NCI-H2081 (cell line): ENCODE results near the gene DNAH14.
"Not testable (repeated sequence)": the region's sequence is repeated elsewhere in the genome, so short reads cannot be mapped to it uniquely, and the experiment has no call there.

Experiments used
- DNase-seq, 2 experiments: peaks; one replicate each; lab custom pipeline; 2025; lab: John Stamatoyannopoulos, UW

DNAH14 gene

DNA sequence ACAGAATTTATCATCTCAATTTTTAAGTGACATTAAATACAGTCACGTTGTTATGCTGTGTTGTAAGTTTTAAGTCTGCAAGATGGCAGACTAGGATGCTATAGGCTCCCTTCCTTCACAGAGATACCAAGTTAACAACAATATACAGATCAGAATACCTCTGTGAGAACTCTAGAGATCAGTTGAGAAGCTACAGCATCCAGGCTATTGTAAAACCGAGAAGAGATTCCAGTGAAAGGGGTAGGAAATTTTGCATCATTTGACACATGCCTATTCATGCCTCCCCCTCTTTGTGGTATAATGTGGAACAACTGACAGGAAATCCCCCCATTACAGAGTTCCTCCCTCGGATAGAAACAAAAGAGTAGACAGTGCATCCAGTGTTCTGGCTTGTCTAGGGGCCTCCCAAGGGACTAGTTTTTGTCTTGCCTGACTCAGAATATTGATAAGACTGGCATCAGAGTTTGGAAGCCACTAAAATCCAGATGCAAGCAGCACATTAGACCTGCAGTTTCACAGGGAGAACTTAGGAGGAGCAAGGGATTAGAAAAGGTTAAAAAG lies 417.7 kb downstream of the DNAH14 start:
- no peak for DNase-seq

DNA sequence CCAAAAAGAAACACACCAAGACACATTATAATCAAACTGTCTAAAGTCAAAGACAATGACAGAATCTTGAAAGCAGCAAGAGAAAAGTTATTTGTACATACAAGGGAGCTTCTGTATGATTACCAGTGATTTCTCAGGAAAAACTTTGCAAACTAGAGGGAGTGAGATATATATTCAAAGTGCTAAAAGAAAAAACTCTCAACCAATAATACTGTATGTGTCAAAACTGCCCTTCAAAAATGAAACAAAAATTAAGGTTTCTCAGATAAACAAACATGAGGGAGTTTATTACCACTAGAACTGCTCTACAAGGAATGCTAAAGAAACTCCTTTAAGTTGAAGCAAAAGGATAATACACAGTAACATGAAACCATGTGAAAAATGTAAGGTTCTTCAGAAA lies 418.9 kb downstream of the DNAH14 start:
- DNase-seq = no peak

DNA sequence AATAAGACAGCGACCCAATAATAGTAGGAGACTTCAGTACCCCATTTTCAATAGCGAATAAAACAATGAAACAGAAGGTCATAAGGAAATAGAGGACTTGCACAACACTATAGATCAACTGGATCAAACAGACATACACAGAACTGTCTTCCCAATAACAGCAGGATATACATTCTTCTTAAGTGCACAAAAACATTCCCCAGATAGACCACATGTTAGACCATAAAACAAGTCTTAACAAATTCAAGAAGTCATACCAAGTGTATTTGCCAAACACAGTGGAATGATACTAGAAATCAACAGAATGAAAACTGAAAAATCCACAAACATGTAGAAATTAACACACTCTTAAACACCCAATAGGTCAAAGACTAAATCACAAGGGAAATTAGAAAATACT lies 420.4 kb downstream of the DNAH14 start:
- DNase-seq = no peak

- DNase-seq = no peak
These were observed 421.4 kb downstream of the DNAH14 start for GRCh38 chr1:225350872-225351271.

- no peak for DNase-seq
These were observed 425.4 kb downstream of the DNAH14 start for GRCh38 chr1:225354906-225355305.

- DNase-seq = no peak
These were observed 426.4 kb downstream of the DNAH14 start for GRCh38 chr1:225355863-225356262.

- no peak for DNase-seq
These were observed 430.6 kb downstream of the DNAH14 start for GRCh38 chr1:225360119-225360518.

DNA sequence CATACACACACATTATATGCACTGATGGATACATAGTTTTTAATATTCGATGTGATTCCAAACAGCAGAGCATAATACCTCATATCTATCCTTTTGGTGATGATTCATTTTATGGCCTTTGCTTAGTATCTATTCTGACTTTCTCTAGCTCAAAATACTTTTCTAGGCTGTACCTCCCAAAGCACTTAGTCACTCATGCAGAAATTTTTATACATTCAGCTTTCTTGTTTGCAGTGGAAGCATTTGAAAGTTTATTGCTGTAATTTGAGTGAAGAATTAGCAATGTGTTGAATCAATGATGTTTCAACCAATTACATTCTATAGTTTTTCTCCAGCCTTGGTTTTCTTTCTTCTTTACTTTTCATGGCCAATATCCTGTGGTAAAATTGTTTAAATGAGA lies 431.7 kb downstream of the DNAH14 start:
- DNase-seq = no peak

DNA sequence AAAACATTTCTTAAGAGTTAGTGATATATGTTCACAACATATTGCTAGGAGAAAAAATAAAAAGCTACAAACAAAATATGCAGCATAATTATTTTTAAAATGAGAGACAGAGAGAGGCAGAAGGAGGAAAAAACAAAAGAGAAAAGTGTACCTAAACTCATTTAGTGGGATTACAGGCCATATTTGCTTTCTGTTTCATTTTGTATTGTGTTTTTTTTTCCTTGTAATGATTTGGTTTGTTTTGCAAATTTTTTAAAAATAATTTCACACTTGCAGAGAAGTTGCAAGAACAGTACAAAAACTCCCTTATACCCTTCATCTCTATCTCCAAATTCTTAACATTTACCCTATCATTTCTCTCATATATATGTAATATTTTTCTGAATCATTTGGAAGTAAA lies 433.3 kb downstream of the DNAH14 start:
- no peak for DNase-seq

GRCh38 chr1:225364439-225364838 lies 435.0 kb downstream of the DNAH14 start:
- no peak for DNase-seq

GRCh38 chr1:225366018-225366417 lies 436.5 kb downstream of the DNAH14 start:
- no peak for DNase-seq

- no peak for DNase-seq
These were observed 437.1 kb downstream of the DNAH14 start for GRCh38 chr1:225366552-225366951.

GRCh38 chr1:225368036-225368552 lies 438.6 kb downstream of the DNAH14 start:
- no peak for DNase-seq

- no peak for DNase-seq
These were observed 442.0 kb downstream of the DNAH14 start for GRCh38 chr1:225371366-225372010.

DNA sequence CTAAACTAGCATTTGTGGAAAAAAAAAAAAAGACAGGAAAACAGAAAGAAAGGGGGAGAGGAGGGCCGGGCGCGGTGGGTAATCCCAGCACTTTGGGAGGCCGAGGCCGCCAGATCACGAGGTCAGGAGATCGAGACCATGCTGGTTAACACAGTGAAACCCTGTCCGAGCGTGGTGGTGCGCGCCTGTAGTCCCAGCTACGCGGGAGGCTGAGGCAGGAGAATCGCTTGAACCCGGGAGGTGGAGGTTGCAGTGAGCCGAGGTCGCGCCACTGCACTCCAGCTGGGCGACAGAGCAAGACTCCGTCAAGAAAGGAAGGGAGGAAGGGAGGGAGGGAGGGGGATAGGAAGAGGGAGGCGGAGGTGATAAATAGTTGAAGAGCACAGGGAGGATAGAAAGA lies 443.7 kb downstream of the DNAH14 start:
- DNase-seq = no peak

- DNase-seq = no peak
These were observed 445.5 kb downstream of the DNAH14 start for GRCh38 chr1:225374996-225375395.

DNA sequence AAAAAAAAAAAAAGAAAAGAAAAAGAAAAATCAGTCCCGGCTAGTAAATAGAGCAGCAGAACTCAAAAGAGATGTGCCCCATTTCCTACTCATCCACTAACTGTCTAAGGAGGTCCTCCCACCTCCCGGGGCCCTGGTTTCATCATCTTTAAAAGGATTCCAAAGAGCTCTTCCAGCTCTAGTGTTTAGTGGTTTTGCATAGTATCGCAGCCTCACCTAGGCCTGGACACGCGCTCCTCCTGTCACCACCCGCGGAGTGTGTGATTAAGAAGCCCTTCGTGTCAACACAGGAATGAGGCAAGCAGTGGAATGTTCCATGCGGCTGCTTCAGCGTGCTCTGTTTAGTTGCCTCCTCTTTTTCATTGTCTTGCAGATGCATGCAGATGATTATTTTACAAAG lies 449.4 kb downstream of the DNAH14 start:
- DNase-seq = no peak

GRCh38 chr1:225380691-225381090 lies 451.2 kb downstream of the DNAH14 start:
- no peak for DNase-seq

DNA sequence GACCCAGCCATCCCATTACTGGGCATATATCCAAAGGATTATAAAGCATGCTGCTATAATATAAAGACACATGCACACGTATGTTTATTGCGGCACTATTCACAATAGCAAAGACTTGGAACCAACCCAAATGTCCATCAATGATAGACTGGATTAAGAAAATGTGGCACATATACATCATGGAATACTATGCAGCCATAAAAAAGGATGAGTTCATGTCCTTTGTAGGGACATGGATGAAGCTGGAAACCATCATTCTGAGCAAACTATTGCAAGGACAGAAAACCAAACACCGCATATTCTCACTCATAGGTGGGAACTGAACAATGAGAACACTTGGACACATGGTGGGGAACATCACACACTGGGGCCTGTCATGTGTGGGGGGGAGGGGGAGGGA lies 457.4 kb downstream of the DNAH14 start:
- DNase-seq = not testable (repeated sequence)

GRCh38 chr1:225388372-225388771 lies 458.9 kb downstream of the DNAH14 start:
- no peak for DNase-seq

DNA sequence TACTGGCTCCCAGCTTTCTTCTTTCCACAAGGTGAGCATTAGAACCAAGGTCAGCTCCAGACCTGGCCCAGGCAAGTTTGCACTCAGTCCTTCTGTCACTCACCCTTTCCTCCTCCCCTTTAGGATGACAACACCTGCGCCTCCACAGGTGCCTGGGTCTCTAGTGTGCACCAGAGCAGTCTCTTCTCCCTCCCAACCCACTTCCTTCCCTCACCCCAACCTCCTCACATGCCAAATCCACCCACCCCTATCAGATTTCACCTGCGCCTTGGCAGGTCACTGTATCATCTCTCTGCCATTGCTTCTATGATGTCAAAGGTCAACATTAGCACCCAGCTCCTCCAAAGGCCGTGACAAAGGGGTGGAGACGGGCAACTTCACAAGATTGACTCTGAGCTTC lies 460.4 kb downstream of the DNAH14 start:
- DNase-seq = no peak

DNA sequence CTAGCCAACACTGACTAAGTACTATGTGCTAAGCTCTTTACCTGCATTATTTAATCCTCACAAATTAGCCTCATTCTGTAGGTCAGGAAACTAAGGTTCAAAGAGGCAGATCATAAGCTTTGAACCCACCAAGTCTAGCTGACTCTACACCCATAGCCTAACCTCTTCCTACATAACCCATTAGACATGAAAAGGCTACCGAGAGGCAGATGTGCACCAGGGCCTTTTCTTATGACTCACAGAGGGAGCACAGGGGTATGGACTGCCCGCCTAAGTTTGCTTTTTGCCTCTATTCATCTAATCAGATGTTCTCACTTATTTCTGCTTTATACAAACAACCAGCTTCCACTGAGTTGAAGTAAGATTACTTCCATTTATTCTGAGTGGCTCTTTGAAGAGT lies 466.9 kb downstream of the DNAH14 start:
- no peak for DNase-seq

DNA sequence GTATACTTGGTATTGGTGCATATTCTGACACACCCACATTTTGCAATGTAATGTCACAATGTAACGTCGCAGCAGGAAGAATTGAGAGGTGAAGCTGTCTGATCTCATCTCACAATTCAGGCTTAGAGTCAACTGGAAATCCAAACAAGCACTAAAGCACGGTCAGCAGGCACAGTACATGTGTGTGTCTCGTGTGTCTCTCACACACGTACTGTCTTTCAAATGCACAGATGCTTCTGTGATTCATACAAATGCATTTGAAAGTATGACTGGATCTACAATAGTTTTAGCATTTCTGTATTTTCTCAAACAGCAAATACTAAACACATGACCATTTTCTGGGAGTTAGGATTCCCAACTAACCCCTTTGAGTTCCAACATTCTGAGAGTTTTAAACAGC lies 471.5 kb downstream of the DNAH14 start:
- DNase-seq = no peak
